Activated T-cell treated with anti-CD3 and anti-CD28 coated beads, Interleukin-2, amount 50 U/mL, for 72 hours (primary cell): ENCODE measurements around the gene LASP1NB. TPM values are rescaled to one million over a fixed set of nuclear protein-coding genes. Genes with fewer than 3 reads are reported as not detected.
"Not testable (repeated sequence)": the region's sequence is repeated elsewhere in the genome, so short reads cannot be mapped to it uniquely, and the experiment has no call there.

Source experiments
- ATAC-seq, 2 donors: fragments of 150-1000 bp; cut with Tn5 transposase; replicated peaks in 1 of 2; 2 replicates each; pipeline ENCODE4 v1.10.0; 2021; ENCODE audit warnings: moderate library complexity in 2 of 2, mild to moderate bottlenecking in 1 of 2
- DNase-seq, 2 donors: peaks; one replicate each; pipeline ENCODE4 v3.0.0; 2021 to 2022; ENCODE audit warnings: mixed read lengths in 1 of 2
- H3K27ac Mint-ChIP-seq: one replicate; pipeline ENCODE4 v1.8.0; 2022; ENCODE audit warnings: mild to moderate bottlenecking, moderate library complexity, mixed read lengths
- H3K27me3 Mint-ChIP-seq: one replicate; pipeline ENCODE4 v1.8.0; 2022; ENCODE audit warnings: low read depth, mixed read lengths
- H3K36me3 Mint-ChIP-seq, 2 donors: one replicate each; pipeline ENCODE4 v1.8.0; 2022; ENCODE audit warnings: mixed read lengths in 2 of 2, mild to moderate bottlenecking in 1 of 2; ENCODE audit not compliant: insufficient read depth in 2 of 2
- H3K4me1 Mint-ChIP-seq: one replicate; pipeline ENCODE4 v1.8.0; 2022; ENCODE audit warnings: low read depth, mixed read lengths
- H3K4me3 Mint-ChIP-seq, 2 donors: one replicate each; pipeline ENCODE4 v1.8.0; 2022; ENCODE audit warnings: mild to moderate bottlenecking in 2 of 2, mixed read lengths in 2 of 2, moderate library complexity in 2 of 2
- H3K9me3 Mint-ChIP-seq, 2 donors: one replicate each; pipeline ENCODE4 v1.8.0; 2022; ENCODE audit warnings: mixed read lengths in 2 of 2
- total RNA-seq, 2 donors: library from RNA; stranded (reverse); gene quantifications; one replicate each; pipeline ENCODE4 v1.2.3, GENCODE V29; 2022

Gene LASP1NB

GRCh38 chr17:38969281-38969680 lies 43.9 kb downstream of the LASP1NB start:
- Mint-ChIP-seq H3K27ac (no peak overlapping the region), H3K4me3 (no peak overlapping the region), H3K9me3 (no peaks in the 10 kb centered on the region), H3K27me3 (no peaks in the 10 kb centered on the region), H3K4me1 (peaks cover 20% of the 10 kb centered on the region), H3K36me3 (no peaks in the 10 kb centered on the region)
- no peak for ATAC-seq
- no peak for DNase-seq

GRCh38 chr17:38970128-38970527 lies 44.7 kb downstream of the LASP1NB start:
- no peaks in the 10 kb centered on the region for H3K36me3 Mint-ChIP-seq
- H3K4me1 Mint-ChIP-seq = peaks cover 20% of the 10 kb centered on the region
- no peaks in the 10 kb centered on the region for H3K27me3 Mint-ChIP-seq
- DNase-seq (no peak), ATAC-seq (no peak)
- no peak overlapping the region for H3K4me3 Mint-ChIP-seq
- H3K27ac Mint-ChIP-seq = no peak overlapping the region
- H3K9me3 Mint-ChIP-seq = no peaks in the 10 kb centered on the region

GRCh38 chr17:38970804-38971203 lies 45.4 kb downstream of the LASP1NB start:
- Mint-ChIP-seq H3K9me3 (no peaks in the 10 kb centered on the region), H3K27me3 (no peaks in the 10 kb centered on the region), H3K4me1 (peaks cover 20% of the 10 kb centered on the region), H3K36me3 (no peaks in the 10 kb centered on the region), H3K27ac (no peak overlapping the region), H3K4me3 (no peak overlapping the region)
- DNase-seq = no peak
- no peak for ATAC-seq

DNA sequence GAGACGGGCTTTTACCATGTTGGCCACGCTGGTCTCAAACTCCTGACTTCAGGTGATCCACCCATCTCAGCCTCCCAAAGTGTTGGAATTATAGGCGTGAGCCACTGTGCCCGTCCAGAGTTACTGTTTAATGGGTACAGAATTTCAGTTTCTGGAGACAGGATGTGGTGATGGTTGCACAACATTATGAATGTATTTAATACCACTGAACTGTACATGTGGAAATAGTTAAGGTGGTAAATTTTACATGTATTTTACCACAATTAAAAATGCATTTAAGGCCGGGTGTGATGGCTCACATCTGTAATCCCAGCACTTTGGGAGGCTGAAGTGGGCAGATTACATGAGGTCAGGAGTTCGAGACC lies 50.8 kb downstream of the LASP1NB start:
- ATAC-seq, H3K4me3 Mint-ChIP-seq, H3K9me3 Mint-ChIP-seq, H3K36me3 Mint-ChIP-seq, DNase-seq, H3K27ac Mint-ChIP-seq, H3K27me3 Mint-ChIP-seq, H3K4me1 Mint-ChIP-seq: not testable (repeated sequence)

DNA sequence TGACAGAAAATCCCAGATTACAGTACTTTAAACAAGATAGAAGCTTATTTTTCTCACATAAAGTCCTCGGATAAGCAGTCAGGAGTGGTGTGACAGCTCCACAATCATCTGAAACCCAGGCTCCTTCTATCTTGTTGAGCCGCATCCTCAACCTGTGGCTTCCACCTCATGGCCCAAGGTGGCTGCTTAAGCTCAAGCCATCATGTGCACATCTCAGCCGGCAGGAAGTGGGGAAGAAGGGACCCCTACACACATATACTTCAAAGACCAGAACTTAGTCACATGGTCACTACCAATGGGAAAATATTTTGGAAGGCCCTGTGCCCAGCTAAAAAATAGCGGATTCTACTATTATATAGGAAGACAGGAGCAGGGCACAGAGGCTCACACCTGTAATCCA lies 52.8 kb downstream of the LASP1NB start:
- no peak for ATAC-seq
- H3K9me3 Mint-ChIP-seq = no peaks in the 10 kb centered on the region
- no peak for DNase-seq
- H3K27ac Mint-ChIP-seq = no peak overlapping the region
- H3K27me3 Mint-ChIP-seq = no peaks in the 10 kb centered on the region
- no peaks in the 10 kb centered on the region for H3K36me3 Mint-ChIP-seq
- no peaks in the 10 kb centered on the region for H3K4me1 Mint-ChIP-seq
- H3K4me3 Mint-ChIP-seq = no peak overlapping the region

Other genes starting within 250 kb of the LASP1NB start
- 100 to 1,000 TPM; 251 to 263 TPM for gene MLLT6, start 220.3 kb upstream of the LASP1NB start, total RNA-seq
- gene CISD3, start 195.3 kb upstream of the LASP1NB start, total RNA-seq = 10 to 100 TPM; 25.5 to 27.8 TPM
- gene PCGF2, start 177.3 kb upstream of the LASP1NB start, total RNA-seq = 1 to 10 TPM; 2.7 to 7.7 TPM
- 100 to 1,000 TPM; 182 to 190 TPM for gene PSMB3, start 172.9 kb upstream of the LASP1NB start, total RNA-seq
- gene PIP4K2B, start 126.1 kb upstream of the LASP1NB start, total RNA-seq = 10 to 100 TPM; 32.7 to 34.3 TPM
- gene CWC25, start 100.3 kb upstream of the LASP1NB start, total RNA-seq = 10 to 100 TPM; 29.7 to 33.5 TPM
- gene RPL23, start 71.9 kb upstream of the LASP1NB start, total RNA-seq = 1,000 to 10,000 TPM; 1,230 to 1,505 TPM
- 100 to 1,000 TPM; 160 to 172 TPM for gene LASP1, start 55.6 kb upstream of the LASP1NB start, total RNA-seq
- gene FBXO47, start 41.8 kb downstream of the LASP1NB start, total RNA-seq = under 1 TPM in 1 of 2 donors, not detected in 1; 0.16 TPM
- gene PLXDC1, start 226.0 kb downstream of the LASP1NB start, total RNA-seq = 1 to 10 TPM; 3.0 to 5.6 TPM
- gene ARL5C, start 240.5 kb downstream of the LASP1NB start, total RNA-seq = under 1 TPM; 0.12 to 0.16 TPM